Eye (tissue), 1 donor: ENCODE data around the gene NCKAP5.
"Not testable (repeated sequence)": the region's sequence is repeated elsewhere in the genome, so short reads cannot be mapped to it uniquely, and the experiment has no call there.

ENCODE experiments used
- DNase-seq: peaks from one replicate; pipeline ENCODE4 v3.0.0-alpha.2; 2015

The NCKAP5 gene

GRCh38 chr2:133253793-133254192 is 314.5 kb downstream of the NCKAP5 start:
- DNase-seq = no peak

DNA sequence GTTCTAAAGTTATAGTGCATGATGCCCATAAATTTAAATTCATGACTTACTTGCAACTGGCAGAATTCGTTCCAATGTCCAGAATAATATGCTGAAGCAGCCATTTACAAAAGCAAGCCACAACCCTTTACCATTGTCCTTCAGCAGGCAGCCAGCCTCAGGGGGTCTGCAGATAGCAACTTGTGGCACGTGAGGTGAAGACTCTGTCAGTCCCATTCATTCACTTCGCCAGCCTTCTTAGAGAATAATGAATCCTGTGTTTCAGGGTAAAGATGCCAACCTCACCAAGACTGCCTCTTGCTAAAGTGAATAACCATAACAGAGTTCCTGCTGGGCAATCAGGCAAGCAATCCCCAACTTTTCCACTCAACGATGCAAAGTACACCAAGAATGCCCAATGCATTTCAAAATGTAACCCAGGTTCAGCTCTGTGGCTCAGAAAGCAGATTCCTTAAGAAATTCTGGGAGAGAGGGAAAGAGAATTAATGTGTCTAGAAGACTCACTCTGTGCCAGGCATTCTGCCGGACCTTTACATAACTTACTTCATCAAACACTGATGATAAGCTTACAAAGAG is 315.4 kb downstream of the NCKAP5 start:
- DNase-seq = no peak

GRCh38 chr2:133249362-133249761 is 318.9 kb downstream of the NCKAP5 start:
- no peak for DNase-seq

GRCh38 chr2:133248264-133248663 is 320.0 kb downstream of the NCKAP5 start:
- DNase-seq = no peak

GRCh38 chr2:133247631-133248030 is 320.6 kb downstream of the NCKAP5 start:
- DNase-seq = no peak

DNA sequence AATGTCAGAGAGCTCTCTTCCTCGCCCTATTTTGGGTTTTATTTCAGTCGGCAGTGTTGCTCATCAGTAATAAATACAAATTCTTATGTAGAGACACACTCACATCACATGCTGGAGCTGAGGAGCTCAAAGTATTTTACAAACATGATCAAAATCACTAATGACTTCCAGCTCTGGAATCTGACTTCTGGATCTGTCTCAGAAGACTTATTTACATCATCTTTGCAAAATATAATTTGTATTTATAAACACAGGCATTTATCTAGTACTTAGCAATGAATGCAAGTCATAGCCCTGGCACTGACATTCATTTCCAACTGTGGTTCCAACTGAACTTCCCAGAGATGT is 327.1 kb downstream of the NCKAP5 start:
- peak; percentile 12 for DNase-seq

DNA sequence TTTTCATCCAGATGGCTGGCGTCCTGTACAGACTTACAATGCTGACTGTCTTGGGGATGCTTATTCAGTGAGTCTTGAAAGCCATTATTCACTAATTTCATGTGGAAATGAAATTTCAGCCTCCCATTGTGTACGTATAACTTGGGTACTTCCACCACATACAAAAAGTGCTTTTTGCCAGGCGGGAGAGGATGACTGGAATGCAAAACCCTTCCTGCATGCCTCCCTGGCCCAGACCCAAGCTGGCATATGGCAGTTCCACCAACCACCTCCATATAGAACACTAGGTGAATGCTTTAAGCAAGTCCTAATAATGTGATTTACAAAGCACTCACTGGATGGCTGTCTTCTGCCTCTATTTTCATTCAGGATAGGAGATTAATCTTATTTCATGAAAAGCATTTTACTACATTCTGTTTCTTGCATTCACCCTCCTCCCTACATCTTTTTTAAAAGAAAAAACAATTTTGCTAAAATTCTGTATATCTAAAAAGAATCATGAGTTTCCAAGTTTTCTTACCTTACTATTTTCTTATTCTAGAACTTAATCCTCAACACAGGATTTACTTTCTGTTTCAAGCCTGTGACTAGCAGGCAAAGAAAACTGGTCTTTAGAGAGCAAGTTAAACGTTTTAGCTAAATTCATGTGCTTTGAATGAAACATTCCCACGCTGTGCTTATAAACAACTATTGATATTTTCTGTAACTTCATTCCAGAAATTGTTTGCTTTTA is 327.6 kb downstream of the NCKAP5 start:
- DNase-seq = no peak

DNA sequence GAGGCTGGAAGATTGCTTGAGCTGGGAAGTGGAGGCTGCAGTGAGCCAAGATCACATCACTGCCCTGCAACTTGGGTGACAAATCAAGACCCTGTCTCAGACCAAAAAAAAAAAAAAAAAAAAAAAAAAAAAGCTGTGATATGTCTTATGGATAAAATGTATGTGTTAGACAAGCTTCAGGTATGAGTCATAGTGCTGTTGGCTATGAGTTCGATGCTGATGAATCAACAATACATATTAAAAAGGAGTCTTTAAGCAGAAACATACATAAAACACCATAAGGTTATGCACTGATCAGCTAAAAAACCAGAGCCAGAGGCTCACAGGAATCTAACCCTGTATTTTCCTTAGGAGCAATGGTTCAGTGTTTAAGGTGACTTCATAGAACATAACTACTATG is 332.3 kb downstream of the NCKAP5 start:
- DNase-seq = no peak

- no peak for DNase-seq
These were observed 335.7 kb downstream of the NCKAP5 start for GRCh38 chr2:133232556-133232955.

- no peak for DNase-seq
These were observed 337.0 kb downstream of the NCKAP5 start for GRCh38 chr2:133231264-133231663.

- no peak for DNase-seq
These were observed 338.3 kb downstream of the NCKAP5 start for GRCh38 chr2:133229974-133230373.

DNA sequence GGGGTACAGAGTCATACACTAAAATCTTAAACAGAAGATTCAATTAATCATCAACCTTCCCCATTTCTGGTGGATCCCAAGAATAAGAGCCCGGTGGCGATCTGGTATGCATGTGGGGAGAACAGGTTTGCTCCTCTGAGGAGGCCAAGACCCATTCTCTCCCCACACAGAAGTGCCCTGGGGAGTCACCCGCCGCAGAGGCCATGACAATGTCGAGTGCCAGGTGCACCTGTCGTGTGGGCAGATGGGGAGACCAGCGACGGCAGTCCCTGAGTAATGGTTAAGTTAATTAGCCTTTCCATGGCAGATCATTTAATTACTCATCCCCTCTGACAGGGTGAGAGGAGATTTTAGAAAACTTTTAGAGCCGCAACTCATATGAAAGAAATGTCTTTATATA is 345.0 kb downstream of the NCKAP5 start:
- no peak for DNase-seq

DNA sequence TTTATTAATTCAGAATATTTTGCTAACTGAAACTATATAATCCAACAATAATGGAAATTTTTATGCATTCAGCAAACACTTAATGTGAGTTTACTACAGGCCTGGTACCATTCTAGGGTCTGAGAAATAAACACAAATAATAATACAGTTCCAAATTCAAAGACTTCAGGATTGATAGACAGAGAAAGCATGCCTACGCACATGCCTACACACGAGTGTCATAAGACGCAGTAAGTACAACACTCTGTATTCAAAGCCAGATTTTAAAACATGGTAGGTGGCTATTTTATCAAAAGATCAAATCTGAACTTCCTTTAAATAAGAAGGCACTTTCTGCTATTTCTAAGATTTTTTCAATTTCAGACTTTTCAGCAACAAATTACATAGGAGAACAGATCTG is 346.9 kb downstream of the NCKAP5 start:
- DNase-seq = no peak

DNA sequence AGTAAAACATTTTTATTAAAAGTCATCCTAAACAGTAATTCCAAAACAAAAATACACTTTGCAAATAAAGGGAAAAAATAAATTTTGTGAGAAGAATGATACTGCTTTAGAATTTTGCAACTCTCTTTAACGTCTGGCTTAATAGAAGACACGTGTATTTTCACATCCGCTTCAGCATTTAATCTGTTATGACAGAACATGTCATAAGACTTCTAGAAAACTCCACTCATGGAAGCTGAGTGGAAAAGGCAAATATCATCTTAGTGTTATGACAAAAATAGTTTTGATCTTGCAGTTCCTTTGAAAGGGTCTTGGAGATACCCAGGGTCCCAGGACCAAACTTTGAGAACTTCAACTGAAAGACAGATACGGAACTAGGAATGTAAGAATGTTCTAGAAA is 350.1 kb downstream of the NCKAP5 start:
- DNase-seq = no peak

GRCh38 chr2:133215477-133215876 is 352.8 kb downstream of the NCKAP5 start:
- DNase-seq = no peak

DNA sequence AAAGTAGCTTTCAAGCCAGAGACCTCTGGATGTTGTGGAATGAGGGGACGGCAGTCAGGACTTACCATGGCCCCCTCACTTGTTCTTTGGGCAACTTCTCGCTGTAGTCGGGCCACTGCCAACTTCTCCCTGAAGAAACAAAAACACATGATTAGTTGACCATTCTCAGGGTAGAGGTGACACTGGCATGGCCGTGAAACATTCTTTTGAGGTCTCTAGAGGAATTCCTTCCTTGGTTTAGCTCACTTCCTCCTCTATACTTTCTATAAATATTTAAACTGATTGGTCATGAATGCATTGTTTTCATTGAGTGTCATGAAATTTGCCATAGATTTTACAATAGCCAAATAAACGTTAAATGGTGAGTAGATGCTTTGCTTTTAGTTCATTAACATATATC is 354.6 kb downstream of the NCKAP5 start:
- DNase-seq = no peak

DNA sequence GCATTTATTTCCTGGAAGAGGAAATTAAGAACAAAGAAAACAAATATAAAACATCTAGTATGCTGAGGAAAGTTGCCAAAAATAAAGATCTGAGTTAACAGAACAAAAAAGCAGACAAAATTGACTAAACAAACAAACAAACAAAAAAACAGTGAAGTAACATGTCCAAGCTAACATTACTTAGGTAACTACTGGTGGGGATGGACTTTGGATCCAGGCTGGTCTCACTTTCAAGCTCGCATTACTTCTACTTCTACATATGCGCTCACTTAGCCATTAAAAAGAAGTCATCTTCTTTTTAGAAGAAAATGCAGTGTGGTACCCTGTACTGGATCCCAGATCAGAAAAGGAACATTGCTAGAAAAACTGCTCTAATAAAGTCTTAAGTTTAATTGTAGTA is 358.9 kb downstream of the NCKAP5 start:
- no peak for DNase-seq

- DNase-seq = not testable (repeated sequence)
These were observed 361.6 kb downstream of the NCKAP5 start for GRCh38 chr2:133206666-133207065.

GRCh38 chr2:133204421-133204820 is 363.8 kb downstream of the NCKAP5 start:
- DNase-seq = no peak

GRCh38 chr2:133200684-133201421 is 367.4 kb downstream of the NCKAP5 start:
- no peak for DNase-seq

DNA sequence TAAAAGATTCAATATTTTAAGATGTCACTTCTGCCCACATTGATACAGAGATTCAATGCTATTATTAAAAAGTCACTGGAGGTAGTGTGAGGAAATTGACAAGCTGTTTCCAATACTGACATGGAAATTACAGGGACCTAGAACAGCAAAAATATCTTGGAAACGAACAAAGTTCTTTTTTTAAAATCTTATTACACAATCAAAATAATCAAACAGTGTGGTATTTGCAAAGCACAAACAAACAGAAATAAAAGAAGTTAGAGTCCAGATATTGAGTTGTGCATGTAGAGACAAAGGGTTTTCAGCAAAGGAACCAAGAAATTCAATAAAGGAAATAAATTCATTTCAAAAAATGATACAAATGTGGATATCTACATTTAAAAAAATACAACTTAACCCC is 369.6 kb downstream of the NCKAP5 start:
- DNase-seq = no peak

DNA sequence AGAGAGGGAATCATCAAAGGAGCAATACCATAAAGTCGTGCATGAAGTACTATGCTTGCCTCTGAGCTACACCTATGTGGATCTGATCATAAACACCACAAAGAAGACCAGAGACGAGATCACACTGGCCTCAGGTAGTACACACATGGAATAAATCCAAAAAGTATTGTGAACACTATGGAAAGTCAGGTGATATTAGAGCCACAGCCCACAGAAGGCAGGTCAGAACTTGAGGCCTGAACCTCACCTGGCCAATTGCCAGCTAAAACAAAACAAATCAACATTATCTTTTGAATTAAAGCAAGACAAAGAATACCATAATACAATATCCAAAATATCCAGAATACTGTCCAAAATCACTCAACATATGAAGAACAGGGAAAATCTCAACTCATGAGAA is 371.1 kb downstream of the NCKAP5 start:
- DNase-seq = no peak

DNA sequence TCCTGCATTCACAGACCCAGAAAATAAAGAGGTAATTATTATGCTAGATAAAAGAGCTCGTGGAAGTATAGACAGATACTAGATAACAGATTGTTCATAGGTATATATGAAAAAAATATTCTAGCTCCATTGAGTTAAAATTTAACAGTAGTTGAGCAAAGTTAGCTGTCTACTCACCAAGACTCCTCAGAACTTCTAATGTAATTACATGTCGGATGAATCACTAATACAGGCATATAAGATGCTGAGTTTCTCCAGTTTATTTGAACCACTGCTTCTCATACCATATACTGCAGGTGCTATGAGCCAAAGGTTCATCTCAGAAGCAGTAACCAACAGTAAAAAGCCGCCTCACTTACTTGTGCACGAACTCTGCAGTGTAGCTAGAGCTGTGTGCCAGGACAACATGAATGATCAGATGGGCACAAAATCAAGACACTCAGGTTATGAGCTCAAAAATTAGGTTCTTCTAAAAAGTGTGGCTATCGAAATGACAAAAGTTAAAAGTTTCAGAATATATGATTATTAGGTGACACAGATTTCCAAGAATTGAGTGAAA is 373.4 kb downstream of the NCKAP5 start:
- DNase-seq = no peak

DNA sequence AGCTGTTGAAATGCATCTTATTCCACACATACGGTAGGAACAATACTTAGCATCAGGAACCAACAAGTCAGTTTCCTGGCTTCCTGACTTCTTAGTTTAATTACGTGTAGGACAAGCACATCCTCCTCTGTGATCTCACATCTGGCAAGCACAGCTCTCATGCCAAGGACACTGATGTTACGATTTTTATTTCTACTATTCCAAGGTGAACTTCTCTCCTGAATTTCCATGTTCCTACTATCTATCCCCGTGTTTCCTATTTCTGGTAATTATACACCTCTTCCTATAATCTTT is 374.0 kb downstream of the NCKAP5 start:
- DNase-seq = no peak
